ENCODE results near the gene HOXB9. TPM values are rescaled to one million over a fixed set of nuclear protein-coding genes. Genes with fewer than 3 reads are reported as not detected.

The HOXB9 gene
- total and polyA plus RNA-seq, 2 donors from 2014 or later, result 29.2 to 45.8 TPM

DNA sequence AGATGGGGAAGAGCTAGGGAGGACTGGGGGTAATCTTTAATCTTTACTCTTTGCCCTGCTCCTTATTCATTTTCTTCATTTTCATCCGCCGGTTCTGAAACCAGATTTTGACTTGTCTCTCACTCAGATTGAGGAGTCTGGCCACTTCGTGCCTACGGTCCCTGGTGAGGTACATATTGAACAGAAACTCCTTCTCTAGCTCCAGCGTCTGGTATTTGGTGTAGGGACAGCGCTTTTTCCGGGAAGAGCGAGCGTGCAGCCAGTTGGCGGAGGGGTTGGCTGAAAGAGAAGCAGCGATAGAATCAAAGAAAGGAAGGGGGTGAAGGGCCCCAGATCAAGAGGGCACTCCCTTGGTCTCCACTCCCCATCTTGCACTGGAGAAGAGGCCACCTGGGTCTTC lies 3.3 kb downstream of the HOXB9 start:
- peaks cover 0 to 10% (median 0%) of the 10 kb centered on the region in 3 donors for H3K4me1 ChIP-seq (ENCODE audit: control insufficient read depth in 2 of 3, insufficient read depth in 2 of 3, low read depth in 1 of 3, low read length in 3 of 3)
- no peak for FAIRE-seq
- H3K9ac ChIP-seq (ENCODE audit: low read length in 3 of 3), result no peak overlapping the region
- H3K9me3 ChIP-seq (ENCODE audit: control insufficient read depth in 2 of 3, insufficient read depth in 1 of 3, low read length in 3 of 3), result no peaks in the 10 kb centered on the region
- H3K27ac ChIP-seq (ENCODE audit: low read depth in 2 of 2, low read length in 2 of 2), result peak overlapping the region in 1 of 2 donors; percentile 89
- DNase-seq, result peak in 2 of 5 donors; percentile 28 to 41
- H3K36me3 ChIP-seq (ENCODE audit: control insufficient read depth in 2 of 3, insufficient read depth in 3 of 3, low read length in 3 of 3), result no peaks in the 10 kb centered on the region
- no peak for TF ChIP-seq CTCF (IDR thresholded peaks at IDR 0.05; ENCODE audit: borderline replicate concordance, extremely low read depth, insufficient read depth)
- H3K4me3 ChIP-seq (ENCODE audit: low read length in 3 of 3), result peak overlapping the region in 1 of 3 donors; percentile 26
- intact Hi-C loops (cut with DNase I), result no loop called here
- peaks cover 41% of the 10 kb centered on the region for H3K27me3 ChIP-seq (ENCODE audit: control insufficient read depth, insufficient read depth, low read length)

DNA sequence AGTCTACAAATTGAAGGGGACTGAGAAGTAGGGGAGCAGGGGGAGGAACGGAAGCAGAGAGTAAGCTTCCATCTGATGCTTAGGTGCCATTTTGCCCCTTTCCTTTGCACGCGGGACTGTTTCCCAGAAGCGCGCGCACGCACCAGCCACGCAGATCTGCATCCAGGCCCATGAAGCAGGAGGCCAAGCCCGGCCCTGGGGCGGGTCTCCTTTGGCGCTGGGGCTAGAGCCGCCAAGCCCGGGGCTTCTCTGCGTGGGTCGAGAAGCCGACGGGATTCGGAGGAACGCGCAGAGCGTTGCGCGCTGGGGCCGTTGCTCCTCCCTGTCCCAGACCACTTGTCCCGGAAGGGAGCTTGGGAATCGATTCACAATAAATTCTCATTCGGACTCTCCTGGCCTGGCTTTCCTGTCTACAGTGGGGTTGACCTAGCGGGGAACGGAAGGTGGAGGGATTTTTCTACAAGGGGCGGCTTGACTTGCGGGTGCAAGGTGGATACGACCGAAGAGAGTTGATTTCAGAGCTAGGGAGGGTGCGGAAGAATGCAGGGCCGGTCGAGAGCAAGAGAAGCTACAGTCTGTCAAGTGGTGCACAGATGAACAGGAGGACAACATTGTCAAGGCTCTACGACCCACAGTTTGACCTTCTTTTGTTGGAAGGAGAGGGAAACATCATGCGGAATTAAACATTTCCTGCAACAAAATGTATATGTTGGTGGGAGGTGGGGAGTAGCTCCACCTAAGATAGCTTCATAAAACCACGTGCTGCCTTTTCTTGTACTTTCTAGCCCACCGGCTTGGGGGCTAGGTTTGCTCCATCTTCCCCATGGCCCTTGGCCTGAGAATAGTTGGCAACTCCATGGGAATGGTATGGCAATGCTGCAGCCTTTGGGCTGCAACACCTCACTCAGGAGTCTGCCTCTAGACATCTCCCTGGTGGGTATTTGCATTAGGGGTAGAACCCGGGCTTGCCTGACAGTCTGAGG lies 4.5 kb downstream of the HOXB9 start:
- H3K9ac ChIP-seq (ENCODE audit: low read length in 3 of 3), result peak overlapping the region in 2 of 3 donors; percentile 24 to 81
- peaks cover 36% of the 10 kb centered on the region for H3K27me3 ChIP-seq (ENCODE audit: control insufficient read depth, insufficient read depth, low read length)
- H3K27ac ChIP-seq (ENCODE audit: low read depth in 2 of 2, low read length in 2 of 2), result peak overlapping the region; percentile 38 to 89
- DNase-seq, result peak in 3 of 5 donors; percentile 40 to 64 (median 51)
- no peaks in the 10 kb centered on the region for H3K36me3 ChIP-seq (ENCODE audit: control insufficient read depth in 2 of 3, insufficient read depth in 3 of 3, low read length in 3 of 3)
- intact Hi-C loops (cut with DNase I), result no loop called here
- peak overlapping the region in 1 of 3 donors; percentile 9 for H3K4me3 ChIP-seq (ENCODE audit: low read length in 3 of 3)
- H3K4me1 ChIP-seq (ENCODE audit: control insufficient read depth in 2 of 3, insufficient read depth in 2 of 3, low read depth in 1 of 3, low read length in 3 of 3), result peaks cover 0 to 9% (median 0%) of the 10 kb centered on the region in 3 donors
- H3K9me3 ChIP-seq (ENCODE audit: control insufficient read depth in 2 of 3, insufficient read depth in 1 of 3, low read length in 3 of 3), result no peaks in the 10 kb centered on the region
- FAIRE-seq, result no peak
- no peak for TF ChIP-seq CTCF (IDR thresholded peaks at IDR 0.05; ENCODE audit: borderline replicate concordance, extremely low read depth, insufficient read depth)

DNA sequence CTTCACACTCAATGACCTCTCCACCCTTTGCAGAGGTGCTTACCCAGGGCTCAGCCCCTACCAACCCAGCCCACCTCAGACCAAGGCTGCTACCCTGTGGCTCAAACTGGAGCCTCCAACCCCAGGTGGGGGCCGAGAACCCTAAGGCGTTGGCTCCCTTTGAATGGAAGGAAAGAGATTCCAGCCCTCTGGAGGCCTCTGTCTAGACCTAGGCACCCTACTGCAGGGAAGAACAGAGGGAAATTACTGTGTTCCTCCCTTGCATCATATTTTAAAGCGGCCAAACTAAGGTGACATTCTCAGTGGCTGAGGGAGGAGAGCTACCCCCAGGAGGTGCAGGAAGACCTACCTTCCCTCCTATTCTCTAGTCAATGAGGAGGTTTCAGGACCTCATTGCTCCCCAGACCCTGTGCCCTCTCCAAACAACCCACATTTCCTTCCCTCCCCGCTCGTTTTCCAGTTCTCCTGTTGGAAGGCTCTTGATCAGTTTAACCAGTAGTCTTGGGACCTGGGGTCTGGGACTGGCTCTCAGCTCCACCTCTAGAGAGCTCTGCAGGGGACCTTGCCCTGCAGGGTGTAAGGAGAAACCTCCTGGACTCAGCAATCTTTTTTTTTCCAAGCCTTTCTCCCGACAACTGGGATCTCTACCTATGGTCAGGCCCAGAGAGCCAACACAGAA lies 5.6 kb downstream of the HOXB9 start:
- H3K36me3 ChIP-seq (ENCODE audit: control insufficient read depth in 2 of 3, insufficient read depth in 3 of 3, low read length in 3 of 3), result no peaks in the 10 kb centered on the region
- H3K27ac ChIP-seq (ENCODE audit: low read depth in 2 of 2, low read length in 2 of 2), result peak overlapping the region; percentile 85 to 89
- peaks cover 43% of the 10 kb centered on the region for H3K27me3 ChIP-seq (ENCODE audit: control insufficient read depth, insufficient read depth, low read length)
- DNase-seq (peak in 4 of 5 donors; percentile 61 to 80 (median 72)), FAIRE-seq (no peak)
- no peak for TF ChIP-seq CTCF (IDR thresholded peaks at IDR 0.05; ENCODE audit: borderline replicate concordance, extremely low read depth, insufficient read depth)
- no peaks in the 10 kb centered on the region for H3K9me3 ChIP-seq (ENCODE audit: control insufficient read depth in 2 of 3, insufficient read depth in 1 of 3, low read length in 3 of 3)
- H3K4me3 ChIP-seq (ENCODE audit: low read length in 3 of 3), result peak overlapping the region; percentile 7 to 44 (median 29)
- intact Hi-C loops (cut with DNase I), result no loop called here
- H3K4me1 ChIP-seq (ENCODE audit: control insufficient read depth in 2 of 3, insufficient read depth in 2 of 3, low read depth in 1 of 3, low read length in 3 of 3), result peaks cover 0 to 11% (median 0%) of the 10 kb centered on the region in 3 donors
- peak overlapping the region; percentile 8 to 81 (median 43) for H3K9ac ChIP-seq (ENCODE audit: low read length in 3 of 3)

All from kidney (tissue), 14 donors.